ENCODE measurements around the gene BSPRY.

BSPRY gene

DNA sequence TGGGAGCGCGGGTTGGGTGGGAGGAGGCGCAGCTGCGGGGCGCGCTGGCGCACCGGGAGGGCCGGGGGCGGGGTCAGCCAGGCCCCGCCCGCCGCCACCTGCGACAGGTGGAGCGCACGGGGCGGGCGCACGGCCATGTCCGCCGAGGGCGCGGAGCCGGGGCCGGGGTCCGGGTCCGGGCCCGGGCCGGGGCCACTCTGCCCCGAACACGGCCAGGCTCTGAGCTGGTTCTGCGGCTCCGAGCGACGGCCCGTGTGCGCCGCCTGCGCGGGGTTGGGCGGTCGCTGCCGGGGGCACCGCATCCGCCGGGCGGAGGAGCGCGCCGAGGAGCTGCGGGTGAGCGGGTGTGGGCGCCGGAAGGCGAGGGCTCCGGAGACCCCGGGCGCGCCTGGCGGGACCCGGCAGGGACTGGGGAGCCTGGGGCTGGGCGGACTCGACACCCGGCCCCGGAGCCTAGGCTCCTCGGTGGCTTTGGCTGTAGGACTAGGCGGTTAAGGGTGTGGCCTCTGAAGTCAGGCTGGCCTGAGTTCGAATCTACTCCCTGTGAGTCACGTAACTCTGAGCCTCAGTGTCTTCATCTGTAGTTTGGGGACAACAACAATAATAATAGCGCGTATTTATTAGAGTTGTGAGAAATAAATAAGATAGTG lies at the start of gene BSPRY:
Gene BSPRY (plus strand): TSS at position 97 of the 650 bp plus-strand sequence. CDS start 39 bp downstream, at position 136.
- DNase-seq (ENCODE audit: low read depth in 2 of 2), result no peak

DNA sequence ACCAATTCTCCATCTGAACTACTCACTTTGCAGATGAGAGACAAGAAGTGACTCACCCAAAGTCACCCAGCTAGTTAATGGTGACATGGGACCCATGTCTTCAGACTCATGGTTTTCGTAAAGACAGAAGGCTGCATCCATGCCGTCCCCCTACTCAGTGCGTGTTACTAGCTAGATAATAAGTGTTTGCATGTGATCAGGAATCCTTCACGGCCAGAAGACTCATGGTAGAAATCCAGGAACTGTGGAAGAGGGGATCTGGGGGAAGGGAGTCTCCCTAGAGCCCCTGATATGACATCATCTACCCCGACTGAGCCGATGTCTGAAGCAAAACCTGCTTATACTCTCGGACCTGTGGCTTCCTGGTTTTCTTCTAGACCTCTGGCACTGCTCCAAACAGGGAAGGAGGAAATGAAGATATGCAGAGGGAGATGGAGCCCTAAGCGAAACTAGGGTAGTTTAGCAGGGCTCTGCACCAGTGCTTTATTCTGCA lies 49.5 kb upstream of the BSPRY start:
- no peak for DNase-seq (ENCODE audit: low read depth in 2 of 2)

DNA sequence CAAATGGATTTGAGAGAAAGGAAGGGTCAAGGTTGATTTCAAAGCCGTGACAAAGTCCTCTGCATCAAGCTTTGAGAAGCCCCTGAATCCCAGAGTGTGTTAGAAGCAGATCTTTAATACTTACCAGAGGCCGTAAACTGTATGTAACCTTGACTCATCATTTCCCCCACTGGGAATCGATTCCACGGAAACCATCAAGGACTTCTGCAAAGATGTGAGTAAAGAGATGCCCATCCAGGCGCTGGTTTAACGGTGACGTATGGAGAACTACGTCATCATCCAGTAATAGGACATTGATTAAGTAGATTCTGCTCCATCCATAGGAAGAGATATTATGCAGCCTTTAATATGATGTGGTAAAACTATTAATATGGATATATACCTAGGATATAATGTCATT lies 47.8 kb upstream of the BSPRY start:
- DNase-seq (ENCODE audit: low read depth in 2 of 2), result no peak

DNA sequence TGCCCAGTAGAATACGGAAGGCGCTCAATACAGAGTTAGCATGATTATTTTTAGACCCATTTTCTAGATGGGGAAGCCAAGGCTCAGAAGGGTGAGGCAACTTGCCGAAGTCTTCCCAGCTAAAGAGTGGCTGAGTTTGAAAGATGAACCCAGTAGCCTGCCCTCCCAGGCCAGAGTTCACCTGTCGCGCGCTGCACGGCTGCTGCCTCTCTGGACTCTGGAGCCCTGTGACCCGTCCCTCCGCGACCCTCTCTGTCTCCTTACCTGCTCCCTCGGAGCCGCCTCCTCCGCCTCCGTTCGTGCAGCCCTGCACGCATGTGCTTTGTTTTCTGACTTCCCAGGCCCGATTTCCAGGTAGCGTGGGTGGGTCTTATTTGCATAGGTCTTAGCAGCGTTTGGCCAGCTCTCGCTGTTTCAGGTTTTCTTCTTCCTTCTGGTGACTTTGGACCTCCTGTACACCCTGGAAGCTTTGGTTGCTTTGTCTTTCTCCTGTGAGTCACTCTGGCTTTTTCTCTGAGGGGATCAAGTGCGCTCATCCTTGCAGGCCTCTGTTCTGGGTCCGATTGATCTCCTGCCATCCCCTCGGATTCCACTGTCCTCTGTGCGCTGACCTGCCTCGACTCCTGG lies 46.4 kb upstream of the BSPRY start, which contains the start of gene RNF183:
Gene RNF183 (minus strand): TSS at position 585 of the 627 bp plus-strand sequence. CDS start 5,192 bp downstream, outside the sequence.
- DNase-seq (ENCODE audit: low read depth in 2 of 2), result no peak

DNA sequence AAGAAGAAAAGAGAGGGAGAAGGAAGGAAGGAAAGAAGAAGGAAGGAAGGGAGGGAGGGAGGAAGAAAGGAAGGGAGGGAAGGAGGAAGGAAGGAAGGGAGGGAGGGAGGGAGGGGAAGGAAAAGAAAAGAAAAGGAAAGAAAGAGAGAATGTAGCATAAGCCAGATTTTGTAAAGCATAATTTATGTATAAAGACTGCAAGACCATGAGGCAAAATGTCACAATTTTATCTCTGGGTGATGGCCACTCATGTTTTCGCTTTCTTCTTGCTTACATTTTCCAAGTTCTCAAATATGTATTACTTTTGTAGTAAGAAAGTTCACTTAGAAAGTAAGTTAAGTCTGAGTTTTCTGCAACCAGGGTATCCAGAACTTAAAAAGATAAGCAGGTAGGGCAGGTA lies 42.8 kb upstream of the BSPRY start:
- no peak for DNase-seq (ENCODE audit: low read depth in 2 of 2)

DNA sequence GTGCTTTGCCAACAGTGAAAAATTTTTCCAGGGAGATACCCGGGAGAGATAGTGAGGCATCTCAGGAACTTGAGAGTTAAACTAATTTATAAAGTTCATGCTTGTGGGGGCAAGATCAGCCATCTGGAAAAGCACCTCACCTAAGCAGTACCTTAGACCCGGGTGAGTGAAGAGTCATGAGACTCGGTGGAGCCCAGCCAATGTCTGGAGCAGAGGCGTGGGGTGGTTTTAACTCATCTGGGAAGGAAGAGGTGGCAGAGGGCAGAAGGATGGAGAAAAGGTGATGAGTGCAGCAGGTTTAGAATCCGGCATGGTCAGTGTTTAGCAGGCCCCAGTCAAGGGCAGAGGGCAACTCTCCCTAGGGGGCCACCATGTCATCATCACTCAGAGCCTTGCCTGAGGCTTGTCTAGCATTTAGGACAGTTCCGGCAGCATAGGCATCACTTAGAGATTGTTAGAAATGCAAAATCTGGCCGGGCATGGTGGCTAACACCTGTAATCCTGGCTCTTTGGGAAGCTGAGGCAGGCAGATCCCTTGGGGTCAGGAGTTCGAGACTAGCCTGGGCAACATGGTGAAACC lies 41.9 kb upstream of the BSPRY start:
- DNase-seq (ENCODE audit: low read depth in 2 of 2), result no peak

DNA sequence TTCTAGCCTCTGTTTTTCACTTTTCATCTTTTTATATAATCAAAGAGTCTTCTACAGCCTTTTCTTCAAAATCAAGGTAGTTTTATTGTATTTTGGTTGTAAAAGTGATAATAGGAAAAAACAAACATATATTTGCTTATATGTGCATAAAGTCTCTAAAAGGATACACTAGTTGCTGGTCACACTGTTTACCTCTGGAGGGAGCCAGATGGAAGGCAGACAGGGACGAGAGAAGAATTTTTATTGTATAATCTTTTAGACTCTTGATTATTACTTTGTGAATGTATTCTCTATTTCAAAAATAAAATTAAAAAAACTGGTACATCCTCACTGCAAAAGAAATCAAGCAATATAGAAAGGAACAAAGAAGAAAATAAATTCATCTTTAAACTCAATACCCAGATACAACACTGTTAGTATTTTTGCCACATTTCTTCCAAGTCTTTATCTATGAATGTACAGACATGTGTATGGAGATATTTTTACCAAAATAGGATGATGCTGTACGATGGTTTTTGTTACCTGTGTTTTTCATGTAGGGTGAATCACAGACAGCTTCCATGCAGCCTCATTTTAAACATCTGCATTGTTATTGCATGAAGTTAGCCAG lies 40.0 kb upstream of the BSPRY start:
- no peak for DNase-seq (ENCODE audit: low read depth in 2 of 2)

DNA sequence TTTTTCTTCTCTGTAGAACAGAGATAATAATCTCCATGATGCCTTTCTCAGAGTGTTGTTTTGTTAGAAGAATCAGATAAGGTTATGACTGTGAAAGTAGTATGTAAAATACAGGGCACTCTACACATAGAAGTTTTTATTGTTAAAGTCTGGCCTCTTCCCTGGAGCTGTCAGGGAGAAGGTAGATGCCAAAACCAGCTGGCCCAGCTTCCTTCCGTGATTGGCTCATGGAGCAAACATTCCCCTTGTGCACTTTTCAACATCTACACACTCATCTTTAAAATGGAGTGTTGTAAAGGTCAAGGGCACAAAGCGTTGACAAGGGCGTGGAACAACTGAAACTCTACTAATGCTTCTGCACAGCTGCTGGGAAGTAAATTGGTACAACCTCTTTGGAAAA lies 38.8 kb upstream of the BSPRY start:
- DNase-seq (ENCODE audit: low read depth in 2 of 2), result no peak

DNA sequence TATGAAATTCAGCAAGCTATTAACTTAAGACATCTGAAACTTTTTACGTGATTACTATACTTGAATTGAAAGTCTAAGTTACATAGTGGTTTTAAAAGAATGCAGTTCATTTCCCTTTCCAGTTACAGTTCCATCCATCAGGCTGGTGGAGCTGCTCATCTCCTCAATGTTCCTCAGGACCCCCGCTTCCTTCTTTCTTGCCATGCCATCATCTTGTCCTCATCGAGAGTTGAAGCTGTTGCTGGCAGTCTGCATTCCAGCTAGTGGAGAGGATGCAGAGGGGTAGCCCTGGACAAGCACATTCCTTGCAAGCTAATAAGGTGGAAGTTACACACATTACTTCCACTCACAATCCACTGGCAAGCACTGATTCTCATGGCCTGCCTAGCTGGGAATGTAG lies 37.4 kb upstream of the BSPRY start:
- no peak for DNase-seq (ENCODE audit: low read depth in 2 of 2)

DNA sequence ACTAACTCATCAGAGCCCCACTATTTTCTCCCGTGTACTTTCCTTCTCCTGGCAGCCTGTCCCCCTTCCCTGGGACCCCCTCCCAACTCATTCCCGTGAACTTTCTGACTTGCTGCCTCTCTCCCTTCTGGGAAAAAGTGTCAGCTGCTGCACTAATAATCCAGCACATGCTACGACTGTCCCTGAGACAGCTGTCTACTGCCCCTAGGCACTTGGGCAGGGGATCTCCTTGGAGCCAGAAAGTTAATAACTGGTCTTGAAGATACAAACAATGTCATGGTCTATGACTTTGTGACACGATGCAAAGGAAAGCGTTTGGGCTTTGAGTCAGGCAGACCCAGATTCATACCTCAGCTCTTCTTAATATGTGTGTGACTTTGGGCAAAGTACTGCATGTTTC lies 36.1 kb upstream of the BSPRY start:
- no peak for DNase-seq (ENCODE audit: low read depth in 2 of 2)

DNA sequence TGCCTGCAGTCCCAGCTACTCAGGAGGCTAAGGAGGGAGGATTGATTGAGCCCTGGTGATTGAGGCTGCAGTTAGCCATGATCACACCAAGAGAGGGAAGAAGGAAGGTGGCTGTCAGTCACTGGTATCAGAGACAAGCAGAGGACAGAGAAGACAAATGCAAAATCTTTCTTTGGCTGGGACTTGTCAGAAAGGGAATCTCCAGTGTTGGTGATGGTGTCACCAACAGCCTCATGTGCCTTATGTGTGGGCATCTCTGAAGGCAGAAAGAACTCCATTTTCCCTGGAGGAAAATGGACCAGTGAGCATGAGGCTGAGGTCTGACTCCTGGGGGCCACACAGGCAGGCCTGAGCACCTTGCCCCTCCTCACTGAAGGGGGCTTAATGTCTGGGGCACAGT lies 34.1 kb upstream of the BSPRY start:
- DNase-seq (ENCODE audit: low read depth in 2 of 2), result no peak

DNA sequence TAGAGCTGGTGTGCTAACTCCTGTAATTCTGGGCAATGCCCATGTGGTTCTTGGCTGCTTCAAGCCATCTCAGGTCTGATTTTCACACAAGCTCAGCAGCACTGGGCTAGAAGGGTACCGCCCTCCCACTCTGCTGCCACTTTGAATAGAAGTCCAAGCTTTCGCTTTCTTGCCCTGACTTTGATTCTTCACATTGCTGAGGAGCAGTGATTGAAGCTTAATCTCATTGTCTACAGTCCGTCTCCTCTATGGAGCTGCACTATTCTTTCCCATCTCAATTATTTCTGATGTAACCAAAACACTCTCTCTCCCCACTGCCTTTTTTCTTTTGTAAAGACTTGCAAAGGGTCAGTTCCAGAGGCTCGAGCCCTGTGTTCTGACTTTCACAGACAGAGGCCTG lies 33.3 kb upstream of the BSPRY start:
- DNase-seq (ENCODE audit: low read depth in 2 of 2), result no peak

DNA sequence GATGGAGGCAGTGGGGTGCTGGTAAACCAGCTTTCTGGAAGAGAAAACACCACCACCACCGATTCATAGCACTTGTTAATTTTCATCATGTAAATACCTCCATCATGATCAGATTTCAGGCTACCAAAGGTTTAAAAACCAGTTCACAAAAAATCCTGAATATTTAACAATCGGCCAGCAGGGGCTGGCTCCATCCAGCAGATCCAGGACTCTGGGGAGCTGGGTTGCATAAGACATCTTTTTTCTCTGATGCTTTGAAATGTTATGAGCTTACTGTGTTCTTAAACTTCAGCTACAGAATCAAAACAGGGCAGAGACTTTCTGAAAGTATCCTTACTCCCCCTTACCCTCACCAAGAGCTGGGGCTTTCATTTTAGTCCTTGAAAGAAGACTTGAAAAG lies 31.6 kb upstream of the BSPRY start:
- no peak for DNase-seq (ENCODE audit: low read depth in 2 of 2)

DNA sequence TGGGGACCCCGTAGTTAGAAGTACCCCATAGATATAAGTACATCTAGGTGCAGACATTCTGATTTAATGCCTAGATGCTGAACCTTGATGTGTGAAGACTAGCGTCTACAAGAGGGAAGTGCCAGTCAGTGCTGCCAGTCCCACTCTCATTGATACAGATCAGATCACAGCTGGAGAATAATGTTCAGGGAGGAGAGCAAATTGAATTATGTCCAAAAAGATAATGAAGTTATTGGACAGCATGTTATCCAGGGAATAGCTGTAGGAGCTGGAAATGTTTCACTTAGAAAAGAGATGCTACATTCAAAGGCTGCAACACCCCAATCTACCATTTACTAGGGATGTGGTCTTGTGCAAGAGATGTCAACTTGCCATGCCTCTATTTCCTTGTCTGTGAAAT lies 30.3 kb upstream of the BSPRY start:
- DNase-seq (ENCODE audit: low read depth in 2 of 2), result no peak

DNA sequence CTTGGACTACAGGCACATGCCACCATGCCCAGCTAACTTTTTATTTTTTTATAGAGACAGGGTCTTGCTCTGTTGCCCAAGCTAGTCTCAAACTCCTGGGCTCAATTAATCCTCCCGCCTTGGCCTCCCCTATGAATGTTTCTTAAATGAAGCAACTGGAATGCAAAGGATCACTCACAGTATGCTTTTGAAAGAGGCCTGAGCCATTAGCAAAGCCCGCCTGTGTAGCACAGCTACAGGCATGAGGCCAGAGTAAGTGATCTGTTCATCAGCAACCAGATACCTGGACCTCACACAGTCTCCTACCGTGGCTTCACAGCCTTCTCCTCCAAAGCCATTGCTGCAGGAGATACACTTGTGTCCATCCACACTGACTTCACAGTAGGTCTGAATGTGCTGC lies 29.3 kb upstream of the BSPRY start:
- no peak for DNase-seq (ENCODE audit: low read depth in 2 of 2)

DNA sequence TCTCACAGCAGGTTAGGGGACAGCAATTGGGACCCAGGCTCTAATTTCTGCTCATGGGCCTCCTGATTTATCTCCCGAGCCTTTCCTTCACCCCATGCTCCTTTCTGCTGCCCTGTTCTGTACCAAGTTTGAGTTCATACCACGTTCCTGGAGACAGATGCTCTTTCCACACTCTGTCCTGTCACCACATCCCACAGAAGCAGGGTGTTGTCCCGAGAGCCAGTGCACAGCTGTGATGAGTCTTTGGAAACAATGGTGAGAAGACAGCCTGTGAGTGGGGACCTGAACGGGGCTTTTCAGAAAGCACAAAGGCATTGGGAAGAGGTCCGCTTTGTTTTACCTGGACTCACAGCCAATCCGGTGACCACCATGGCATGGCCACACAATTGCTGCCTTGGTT lies 26.7 kb upstream of the BSPRY start:
- DNase-seq (ENCODE audit: low read depth in 2 of 2), result no peak

DNA sequence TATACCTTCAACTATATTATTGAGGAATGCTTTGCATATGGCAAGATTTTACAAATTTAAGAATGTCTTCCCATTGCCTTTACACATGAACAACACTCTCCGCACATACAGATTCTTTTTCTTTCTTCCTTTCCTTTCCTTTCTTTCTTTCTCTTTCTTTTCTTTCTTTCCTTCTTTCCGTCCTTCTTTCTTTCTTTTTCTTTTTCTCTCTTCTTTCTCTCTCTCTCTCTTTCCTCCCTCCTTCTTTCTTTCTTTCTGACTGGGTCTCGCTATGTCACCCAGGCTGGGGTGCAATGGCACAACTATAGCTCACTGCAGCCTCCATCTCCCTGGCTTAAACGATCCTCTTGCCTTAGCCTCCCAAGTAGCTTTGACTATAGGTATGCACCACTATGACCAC lies 23.1 kb upstream of the BSPRY start:
- no peak for DNase-seq (ENCODE audit: low read depth in 2 of 2)

DNA sequence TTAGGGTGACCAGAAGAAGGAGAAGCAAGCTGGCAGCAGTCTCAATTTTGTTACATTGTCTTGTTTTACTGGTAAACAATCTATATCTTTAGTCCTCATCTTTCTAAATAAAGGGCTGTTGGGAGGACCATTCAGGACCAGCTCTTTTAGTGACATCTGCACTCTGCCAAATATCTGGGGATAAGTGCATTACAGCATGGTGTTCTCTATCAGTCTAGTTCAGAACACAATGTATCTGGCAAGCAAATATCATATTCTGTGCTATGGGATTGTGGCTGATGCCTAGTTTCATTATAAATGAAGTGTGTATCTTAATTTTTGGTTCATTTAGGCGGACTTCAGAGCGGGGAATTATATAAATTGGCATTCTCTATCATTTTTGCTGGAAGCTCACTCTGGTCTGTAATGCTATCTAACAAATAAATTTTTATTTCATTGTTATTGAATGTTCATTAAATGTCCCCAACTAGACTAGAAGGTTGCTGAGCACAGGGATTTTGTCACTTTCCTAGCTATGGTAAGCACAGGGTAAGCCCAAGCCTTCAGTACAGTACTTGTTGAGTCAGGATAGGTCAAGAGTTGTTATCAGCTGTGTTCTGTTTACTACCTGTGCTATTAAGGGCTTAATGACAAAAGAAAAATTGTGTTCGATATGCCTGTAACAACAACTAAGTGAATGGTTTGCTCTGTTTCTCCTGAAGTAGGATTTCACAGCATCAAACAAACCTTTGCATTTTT lies 21.1 kb upstream of the BSPRY start:
- no peak for DNase-seq (ENCODE audit: low read depth in 2 of 2)

DNA sequence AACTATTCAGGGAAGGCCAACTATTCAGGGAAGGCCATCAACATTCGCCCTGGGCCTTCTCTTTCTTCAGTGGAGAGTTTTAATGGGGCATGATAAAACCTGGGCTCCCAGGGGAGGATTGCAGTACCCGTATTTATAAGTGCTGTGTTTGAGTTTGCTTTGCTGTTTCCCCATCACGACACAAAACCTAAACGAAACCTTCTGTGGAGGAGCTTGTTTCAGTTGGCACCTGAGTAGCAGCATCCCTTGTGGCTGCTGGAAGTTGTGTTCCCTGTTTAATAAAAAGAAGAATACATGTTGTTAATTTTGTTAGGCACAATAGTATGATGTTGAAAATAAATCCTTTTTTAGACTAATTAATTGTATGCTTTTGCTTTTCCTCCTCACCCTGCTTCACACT lies 17.6 kb upstream of the BSPRY start:
- DNase-seq (ENCODE audit: low read depth in 2 of 2), result no peak

DNA sequence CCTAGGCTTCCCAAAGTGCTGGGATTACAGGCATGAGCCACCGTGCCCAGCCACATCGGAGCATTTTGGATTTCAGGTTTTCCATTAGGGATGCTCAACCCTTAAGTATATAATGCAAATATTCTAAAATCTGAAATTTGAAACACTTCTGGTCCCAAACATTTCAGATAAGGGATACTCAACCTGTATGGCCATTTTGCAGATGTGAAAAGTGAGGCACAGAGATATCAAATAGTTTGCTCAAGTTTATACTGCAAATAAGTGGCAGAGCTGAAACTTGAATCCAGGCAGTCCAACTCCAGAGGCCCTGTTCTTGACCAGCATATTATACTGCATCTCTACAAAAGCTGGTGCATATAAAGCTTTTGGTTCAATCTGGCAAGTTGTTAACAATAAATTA lies 11.6 kb upstream of the BSPRY start:
- no peak for DNase-seq (ENCODE audit: low read depth in 2 of 2)

DNA sequence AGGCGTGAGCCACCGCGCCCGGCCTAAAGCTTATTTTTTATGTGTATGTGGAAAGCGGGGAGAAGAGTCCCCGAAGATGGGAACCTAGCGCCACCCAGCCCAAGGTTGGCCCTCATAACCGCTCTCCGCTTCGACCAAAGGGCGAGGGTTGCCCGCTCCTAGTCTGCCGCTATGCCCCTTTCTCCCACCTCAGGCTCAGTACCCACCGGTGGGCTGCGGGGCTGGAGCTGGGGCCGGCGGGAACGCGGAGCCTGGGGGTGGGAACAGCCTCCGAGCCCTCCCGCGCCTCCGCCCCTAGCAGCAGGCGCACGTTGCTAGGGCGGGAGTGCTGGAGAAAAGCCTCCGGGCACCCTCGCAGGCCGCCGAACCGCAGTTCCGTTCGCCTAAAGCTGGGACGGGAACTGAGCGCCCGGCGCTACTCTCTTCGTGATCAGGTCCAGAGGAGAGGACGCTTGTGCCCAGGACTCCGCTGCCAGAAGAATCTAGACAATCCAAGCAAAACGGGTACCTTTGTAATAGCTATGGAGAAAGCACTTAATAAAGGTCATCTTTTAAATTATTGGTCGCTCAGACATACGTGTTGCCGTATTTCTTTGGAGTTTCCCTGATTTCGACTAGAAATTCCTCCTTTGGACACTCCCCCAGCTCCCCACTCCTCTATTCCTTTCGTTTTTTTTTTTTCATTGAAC lies 9.2 kb upstream of the BSPRY start, which contains the start of gene WDR31:
Gene WDR31 (minus strand): TSS at position 265 of the 689 bp plus-strand sequence. CDS start 8,253 bp downstream, outside the sequence.
- peak; percentile 73 to 81 for DNase-seq (ENCODE audit: low read depth in 2 of 2)

Measured in stimulated activated CD4-positive, alpha-beta T cell treated with anti-CD3 and anti-CD28 coated beads, Interleukin-15, amount 100 ng/mL, for 48 hours (primary cell).